ENCODE measurements around the gene SDHA. TPM values are rescaled to one million over a fixed set of nuclear protein-coding genes. Genes with fewer than 3 reads are reported as not detected.
"Not testable (repeated sequence)": the region's sequence is repeated elsewhere in the genome, so short reads cannot be mapped to it uniquely, and the experiment has no call there.

The SDHA gene
- total RNA-seq, 1 experiment from 2014 or later: 140 TPM

GRCh38 chr5:296207-296606 is 78.1 kb downstream of the SDHA start:
- DNase-seq; BruUV-seq (replicated peaks): not testable (repeated sequence)

GRCh38 chr5:296954-297353 is 78.8 kb downstream of the SDHA start:
- H3K27me3 ChIP-seq (replicated peaks; ENCODE audit: control insufficient read depth, insufficient read depth, low read length); H3K36me3 ChIP-seq (ENCODE audit: control insufficient read depth, insufficient read depth, low read length); H3K27me3 Mint-ChIP-seq (ENCODE audit: insufficient read depth, unreplicated experiment); H3K9me3 Mint-ChIP-seq (ENCODE audit: unreplicated experiment); POLR2A ChIA-PET; DNase-seq; H3K9me3 ChIP-seq; intact Hi-C loops (cut with micrococcal nuclease; ENCODE audit: unreplicated experiment); H3K4me3 Mint-ChIP-seq (ENCODE audit: unreplicated experiment); CTCF ChIA-PET; H3K4me3 ChIP-seq (ENCODE audit: low read depth, low read length); H3K27ac Mint-ChIP-seq (ENCODE audit: unreplicated experiment); H3K4me1 Mint-ChIP-seq (ENCODE audit: low read depth, unreplicated experiment); H3K4me1 ChIP-seq; BruUV-seq (replicated peaks): not testable (repeated sequence)
- peaks cover 30% of the 10 kb centered on the region for H3K36me3 Mint-ChIP-seq (ENCODE audit: insufficient read depth, unreplicated experiment)

More at GRCh38 chr5:296207-296606, 78.1 kb downstream of the SDHA start:
- H3K27ac Mint-ChIP-seq (ENCODE audit: unreplicated experiment); H3K27me3 Mint-ChIP-seq (ENCODE audit: insufficient read depth, unreplicated experiment); H3K4me1 Mint-ChIP-seq (ENCODE audit: low read depth, unreplicated experiment); intact Hi-C loops (cut with micrococcal nuclease; ENCODE audit: unreplicated experiment); H3K27me3 ChIP-seq (replicated peaks; ENCODE audit: control insufficient read depth, insufficient read depth, low read length); CTCF ChIA-PET; H3K4me3 Mint-ChIP-seq (ENCODE audit: unreplicated experiment); H3K36me3 ChIP-seq (ENCODE audit: control insufficient read depth, insufficient read depth, low read length); H3K4me3 ChIP-seq (ENCODE audit: low read depth, low read length); H3K9me3 ChIP-seq; H3K9me3 Mint-ChIP-seq (ENCODE audit: unreplicated experiment); H3K4me1 ChIP-seq; POLR2A ChIA-PET: not testable (repeated sequence)
- H3K36me3 Mint-ChIP-seq (ENCODE audit: insufficient read depth, unreplicated experiment): peaks cover 30% of the 10 kb centered on the region

GRCh38 chr5:297448-297847 is 79.3 kb downstream of the SDHA start:
- POLR2A ChIA-PET; BruUV-seq (replicated peaks); H3K27me3 ChIP-seq (replicated peaks; ENCODE audit: control insufficient read depth, insufficient read depth, low read length); H3K9me3 Mint-ChIP-seq (ENCODE audit: unreplicated experiment); DNase-seq; H3K27ac Mint-ChIP-seq (ENCODE audit: unreplicated experiment); H3K4me3 ChIP-seq (ENCODE audit: low read depth, low read length); intact Hi-C loops (cut with micrococcal nuclease; ENCODE audit: unreplicated experiment); H3K9me3 ChIP-seq; H3K36me3 ChIP-seq (ENCODE audit: control insufficient read depth, insufficient read depth, low read length); CTCF ChIA-PET; H3K27me3 Mint-ChIP-seq (ENCODE audit: insufficient read depth, unreplicated experiment); H3K4me1 ChIP-seq; H3K4me3 Mint-ChIP-seq (ENCODE audit: unreplicated experiment): not testable (repeated sequence)
- H3K4me1 Mint-ChIP-seq (ENCODE audit: low read depth, unreplicated experiment): peaks cover 12% of the 10 kb centered on the region
- peaks cover 32% of the 10 kb centered on the region for H3K36me3 Mint-ChIP-seq (ENCODE audit: insufficient read depth, unreplicated experiment)

GRCh38 chr5:297991-298736 is 80.0 kb downstream of the SDHA start:
- H3K4me3 Mint-ChIP-seq (ENCODE audit: unreplicated experiment); DNase-seq; BruUV-seq (replicated peaks); POLR2A ChIA-PET; H3K27me3 Mint-ChIP-seq (ENCODE audit: insufficient read depth, unreplicated experiment); H3K4me3 ChIP-seq (ENCODE audit: low read depth, low read length); H3K27ac Mint-ChIP-seq (ENCODE audit: unreplicated experiment); H3K9me3 Mint-ChIP-seq (ENCODE audit: unreplicated experiment); H3K36me3 ChIP-seq (ENCODE audit: control insufficient read depth, insufficient read depth, low read length); intact Hi-C loops (cut with micrococcal nuclease; ENCODE audit: unreplicated experiment); H3K27me3 ChIP-seq (replicated peaks; ENCODE audit: control insufficient read depth, insufficient read depth, low read length); H3K4me1 ChIP-seq; CTCF ChIA-PET; H3K9me3 ChIP-seq: not testable (repeated sequence)
- peaks cover 12% of the 10 kb centered on the region for H3K4me1 Mint-ChIP-seq (ENCODE audit: low read depth, unreplicated experiment)
- peaks cover 28% of the 10 kb centered on the region for H3K36me3 Mint-ChIP-seq (ENCODE audit: insufficient read depth, unreplicated experiment)

- intact Hi-C loops (cut with micrococcal nuclease; ENCODE audit: unreplicated experiment): no loop called here
- H3K36me3 ChIP-seq (ENCODE audit: control insufficient read depth, insufficient read depth, low read length): no peaks in the 10 kb centered on the region
- ChIA-PET CTCF (no interaction called here), POLR2A (no interaction called here)
- no peak for TF ChIP-seq CTCF (IDR thresholded peaks at IDR 0.05; ENCODE audit: insufficient read depth in 1 of 2, low read depth in 1 of 2, low read length in 1 of 2, severe bottlenecking in 1 of 2, unreplicated experiment in 1 of 2)
- no TSS peak for BruUV-seq (replicated peaks)
- no peaks in the 10 kb centered on the region for H3K9me3 ChIP-seq
- H3K4me1 ChIP-seq: no peaks in the 10 kb centered on the region
- H3K27ac Mint-ChIP-seq (ENCODE audit: unreplicated experiment): no peak overlapping the region
- DNase-seq: no peak
- peaks cover 12% of the 10 kb centered on the region for H3K4me1 Mint-ChIP-seq (ENCODE audit: low read depth, unreplicated experiment)
- peaks cover 27% of the 10 kb centered on the region for H3K36me3 Mint-ChIP-seq (ENCODE audit: insufficient read depth, unreplicated experiment)
- H3K27me3 ChIP-seq (replicated peaks; ENCODE audit: control insufficient read depth, insufficient read depth, low read length): no peaks in the 10 kb centered on the region
- no peak overlapping the region for H3K4me3 Mint-ChIP-seq (ENCODE audit: unreplicated experiment)
- no peak overlapping the region for H3K4me3 ChIP-seq (ENCODE audit: low read depth, low read length)
- H3K9me3 Mint-ChIP-seq (ENCODE audit: unreplicated experiment): no peaks in the 10 kb centered on the region
- H3K27me3 Mint-ChIP-seq (ENCODE audit: insufficient read depth, unreplicated experiment): no peaks in the 10 kb centered on the region
Observed at GRCh38 chr5:298737-299125, 80.6 kb downstream of the SDHA start.

- H3K36me3 Mint-ChIP-seq (ENCODE audit: insufficient read depth, unreplicated experiment): peaks cover 27% of the 10 kb centered on the region
- H3K27me3 Mint-ChIP-seq (ENCODE audit: insufficient read depth, unreplicated experiment); H3K9me3 Mint-ChIP-seq (ENCODE audit: unreplicated experiment); H3K36me3 ChIP-seq (ENCODE audit: control insufficient read depth, insufficient read depth, low read length); H3K4me3 Mint-ChIP-seq (ENCODE audit: unreplicated experiment); H3K27me3 ChIP-seq (replicated peaks; ENCODE audit: control insufficient read depth, insufficient read depth, low read length); H3K27ac Mint-ChIP-seq (ENCODE audit: unreplicated experiment); CTCF ChIA-PET; intact Hi-C loops (cut with micrococcal nuclease; ENCODE audit: unreplicated experiment); H3K4me3 ChIP-seq (ENCODE audit: low read depth, low read length); H3K4me1 ChIP-seq; POLR2A ChIA-PET; DNase-seq; BruUV-seq (replicated peaks); H3K9me3 ChIP-seq: not testable (repeated sequence)
- peaks cover 12% of the 10 kb centered on the region for H3K4me1 Mint-ChIP-seq (ENCODE audit: low read depth, unreplicated experiment)
Observed at GRCh38 chr5:299921-300320, 81.8 kb downstream of the SDHA start.

All from Caco-2 (cell line).